Uterus (tissue), 4 donors: ENCODE measurements around the gene ATF2. TPM values are rescaled to one million over a fixed set of nuclear protein-coding genes. Genes with fewer than 3 reads are reported as not detected.
A peak's percentile ranks its signal among the peaks of the same experiment; 100 is the strongest.

ENCODE experiments used
- DNase-seq, 2 donors: peaks; one replicate each; pipeline ENCODE4 v3.0.0-alpha.2; 2019 to 2020
- H3K27ac ChIP-seq, 2 donors: fragments of 200-600 bp; sonication (generic); 1 replicate in 1 of 2; 2 replicates in 1 of 2; pipeline ENCODE4 v1.5.1; 2016 to 2018
- H3K27me3 ChIP-seq, 2 donors: fragments of 200-600 bp; sonication (generic); one replicate each; pipeline ENCODE4 v1.5.1; 2018 to 2019; ENCODE audit warnings: control low read depth in 1 of 2
- H3K36me3 ChIP-seq, 2 donors: fragments of 200-600 bp; sonication (generic); one replicate each; pipeline ENCODE4 v1.5.1; 2019; ENCODE audit warnings: control low read depth in 1 of 2
- H3K4me1 ChIP-seq, 2 donors: fragments of 200-600 bp; sonication (generic); one replicate each; pipeline ENCODE4 v1.5.1; 2018 to 2019; ENCODE audit warnings: control low read depth in 1 of 2
- H3K4me3 ChIP-seq, 2 donors: fragments of 200-600 bp; sonication (generic); 1 replicate in 1 of 2; 2 replicates in 1 of 2; pipeline ENCODE4 v1.5.1; 2018 to 2019; ENCODE audit warnings: mild to moderate bottlenecking in 1 of 2
- H3K9me3 ChIP-seq, 2 donors: fragments of 200-600 bp; sonication (generic); one replicate each; pipeline ENCODE4 v1.5.1; 2019; ENCODE audit warnings: control low read depth in 1 of 2
- POLR2A ChIP-seq, 2 donors: fragments of 450-650 bp; IDR thresholded peaks; one replicate each; pipeline ENCODE4 v1.6.1; 2016; ENCODE audit warnings: antibody characterized with exemption in 2 of 2, mild to moderate bottlenecking in 1 of 2, moderate library complexity in 1 of 2
- intact Hi-C: fragments of 100-400 bp; cut with DNase I; formaldehyde crosslinking; loops from one replicate; pipeline ENCODE4 v1.15.1; 2023; ENCODE audit warnings: low total_unique reads
- total RNA-seq, 4 donors: library from RNA; depleted of rRNA in 3 of 4; stranded (reverse); fragments of >200 nt in 3 of 4; gene quantifications; one replicate each; pipeline versions ENCODE4 v1.1.0 to v1.2.4, GENCODE V29; 2014 to 2023
- TF ChIP-seq, protein P1 (sequence below), 4 experiments: fragments of 200-600 bp in 2 of 4; fragments of 450-650 bp in 2 of 4; sonication (generic) in 2 of 4; IDR thresholded peaks; one replicate each; pipeline ENCODE4 v1.5.1; 2016 to 2019; ENCODE audit warnings: antibody characterized with exemption in 4 of 4, mild to moderate bottlenecking in 2 of 4, moderate library complexity in 1 of 4
- donor health status: DM: yes; HTN: yes; CAD: no.

Gene ATF2
- total RNA-seq, 4 donors from 2014 or later = 52.3 to 102 (median 79.2) TPM

DNA sequence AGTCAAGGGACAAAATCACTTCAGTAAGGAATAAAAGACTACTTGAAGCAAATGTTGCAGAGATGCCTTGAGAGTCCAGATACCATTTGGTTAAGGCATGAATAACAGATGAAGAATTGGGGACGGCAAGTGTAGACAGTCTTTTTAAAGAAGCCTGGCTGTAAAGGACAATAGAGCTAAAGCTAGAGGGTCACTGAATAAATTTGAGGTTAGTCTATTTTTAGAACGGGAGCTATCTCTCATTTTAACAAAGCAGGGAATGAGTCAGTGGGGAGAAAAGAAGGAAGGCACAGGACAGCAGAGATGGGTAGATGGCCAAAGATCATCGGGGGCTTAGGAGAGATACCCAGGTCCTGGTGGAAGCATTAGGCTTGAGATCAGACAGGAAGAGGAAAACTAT lies 132.2 kb downstream of the ATF2 start:
- Histone ChIP-seq H3K27me3 (no peaks in the 10 kb centered on the region), H3K4me1 (no peaks in the 10 kb centered on the region), H3K4me3 (no peak overlapping the region), H3K9me3 (no peaks in the 10 kb centered on the region), H3K27ac (no peak overlapping the region), H3K36me3 (no peaks in the 10 kb centered on the region)
- DNase-seq = no peak
- TF ChIP-seq POLR2A (IDR thresholded peaks at IDR 0.05) = no peak
- TF ChIP-seq, protein P1, sequence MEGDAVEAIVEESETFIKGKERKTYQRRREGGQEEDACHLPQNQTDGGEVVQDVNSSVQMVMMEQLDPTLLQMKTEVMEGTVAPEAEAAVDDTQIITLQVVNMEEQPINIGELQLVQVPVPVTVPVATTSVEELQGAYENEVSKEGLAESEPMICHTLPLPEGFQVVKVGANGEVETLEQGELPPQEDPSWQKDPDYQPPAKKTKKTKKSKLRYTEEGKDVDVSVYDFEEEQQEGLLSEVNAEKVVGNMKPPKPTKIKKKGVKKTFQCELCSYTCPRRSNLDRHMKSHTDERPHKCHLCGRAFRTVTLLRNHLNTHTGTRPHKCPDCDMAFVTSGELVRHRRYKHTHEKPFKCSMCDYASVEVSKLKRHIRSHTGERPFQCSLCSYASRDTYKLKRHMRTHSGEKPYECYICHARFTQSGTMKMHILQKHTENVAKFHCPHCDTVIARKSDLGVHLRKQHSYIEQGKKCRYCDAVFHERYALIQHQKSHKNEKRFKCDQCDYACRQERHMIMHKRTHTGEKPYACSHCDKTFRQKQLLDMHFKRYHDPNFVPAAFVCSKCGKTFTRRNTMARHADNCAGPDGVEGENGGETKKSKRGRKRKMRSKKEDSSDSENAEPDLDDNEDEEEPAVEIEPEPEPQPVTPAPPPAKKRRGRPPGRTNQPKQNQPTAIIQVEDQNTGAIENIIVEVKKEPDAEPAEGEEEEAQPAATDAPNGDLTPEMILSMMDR (IDR thresholded peaks at IDR 0.05) = no peak
- intact Hi-C loops = no loop called here

DNA sequence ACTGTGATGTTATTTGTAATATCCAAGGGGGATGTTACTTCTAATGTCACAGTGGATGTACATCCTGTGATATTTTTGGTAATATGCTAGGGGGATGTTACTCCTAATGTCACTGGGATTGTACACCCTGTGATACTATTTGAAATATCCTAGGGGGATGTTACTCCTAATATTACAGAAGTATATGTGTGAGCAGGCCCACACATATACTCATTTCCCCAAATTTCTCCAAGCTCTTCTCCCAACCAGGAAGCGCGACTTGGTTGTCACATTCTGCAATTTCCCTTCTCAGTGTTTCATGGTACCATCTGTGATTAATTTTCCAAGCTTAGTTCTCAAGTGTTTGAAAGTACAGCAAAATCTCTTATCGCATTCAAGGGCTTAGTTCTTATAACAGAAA lies 133.3 kb downstream of the ATF2 start:
- Histone ChIP-seq H3K27ac (no peak overlapping the region), H3K27me3 (no peaks in the 10 kb centered on the region), H3K9me3 (no peaks in the 10 kb centered on the region), H3K4me3 (no peak overlapping the region), H3K4me1 (no peaks in the 10 kb centered on the region), H3K36me3 (no peaks in the 10 kb centered on the region)
- intact Hi-C loops = no loop called here
- DNase-seq = no peak
- TF ChIP-seq POLR2A (IDR thresholded peaks at IDR 0.05) = no peak
- TF ChIP-seq, protein P1 (IDR thresholded peaks at IDR 0.05) = no peak

DNA sequence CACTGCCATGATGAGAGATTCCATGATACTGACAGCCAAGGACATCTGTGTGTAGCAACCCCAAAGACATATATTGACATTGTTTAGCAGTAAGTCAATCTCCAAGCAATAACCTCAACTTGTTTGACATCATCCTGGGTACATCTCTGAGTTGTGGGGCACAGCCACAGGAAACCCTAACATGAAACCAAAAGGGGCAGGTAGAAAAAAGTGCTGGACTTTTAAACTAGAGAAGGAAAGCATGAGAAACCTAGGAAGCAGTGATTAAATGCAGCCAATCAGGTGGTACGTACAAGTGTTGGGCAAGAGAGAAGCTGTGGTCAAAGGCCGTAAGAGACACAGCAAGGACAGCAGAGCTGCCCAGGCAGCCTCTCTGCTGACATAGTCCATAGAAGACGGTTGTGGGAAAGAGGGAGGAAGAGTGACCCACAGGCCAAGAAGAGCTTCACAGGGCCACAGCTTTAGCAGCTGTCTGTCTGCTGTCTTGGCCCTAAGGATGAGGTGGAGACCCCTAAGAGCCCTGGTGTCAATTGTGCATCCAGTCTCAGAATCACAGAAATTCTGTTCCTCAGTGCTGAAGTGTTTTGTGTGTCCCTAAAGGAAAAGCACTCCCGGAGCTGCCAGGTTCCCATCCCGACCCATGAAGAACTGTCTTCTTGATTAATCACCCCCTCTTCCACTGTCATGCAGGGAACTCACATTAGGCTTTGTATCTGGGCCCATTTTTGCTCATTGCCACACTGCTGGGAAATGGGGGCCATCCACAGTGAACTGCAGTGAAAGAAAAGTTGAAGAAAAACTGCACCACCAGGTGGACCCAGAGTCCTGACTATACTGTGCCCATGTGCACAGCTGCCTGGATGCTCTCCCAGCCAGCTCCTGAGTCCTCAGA lies 137.4 kb downstream of the ATF2 start:
- TF ChIP-seq, protein P1 (IDR thresholded peaks at IDR 0.05) = peak in 2 of 4 experiments; percentile 19 to 28
- TF ChIP-seq POLR2A (IDR thresholded peaks at IDR 0.05) = no peak
- H3K4me3 ChIP-seq = no peak overlapping the region
- intact Hi-C loops = no loop called here
- H3K9me3 ChIP-seq = no peaks in the 10 kb centered on the region
- no peaks in the 10 kb centered on the region for H3K27me3 ChIP-seq
- no peak overlapping the region for H3K27ac ChIP-seq
- H3K36me3 ChIP-seq = no peaks in the 10 kb centered on the region
- DNase-seq = peak in 1 of 2 donors; percentile 23
- no peaks in the 10 kb centered on the region for H3K4me1 ChIP-seq

DNA sequence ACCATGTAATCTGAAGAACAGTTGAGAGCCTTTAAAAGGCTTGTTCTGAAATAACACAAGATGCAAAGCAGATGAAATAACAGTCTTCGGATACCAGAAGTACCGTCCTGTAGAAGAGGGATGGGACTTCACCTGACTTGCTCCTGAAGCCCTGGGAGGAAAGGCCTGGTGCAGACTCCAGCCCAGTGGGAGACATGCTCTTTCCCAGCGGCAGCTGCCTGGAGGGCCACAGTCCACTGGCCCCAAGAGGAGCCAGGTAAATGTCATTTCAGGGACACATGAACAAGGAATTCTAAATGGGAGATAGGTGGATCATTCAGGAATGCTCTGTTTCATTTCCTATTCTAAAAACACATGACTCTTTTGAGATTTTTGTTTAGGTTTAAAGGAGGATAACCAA lies 140.2 kb downstream of the ATF2 start:
- no peak for DNase-seq
- Histone ChIP-seq H3K9me3 (no peaks in the 10 kb centered on the region), H3K27me3 (no peaks in the 10 kb centered on the region), H3K4me1 (no peaks in the 10 kb centered on the region), H3K36me3 (no peaks in the 10 kb centered on the region), H3K4me3 (no peak overlapping the region), H3K27ac (peak overlapping the region in 1 of 2 donors; percentile 18)
- intact Hi-C loops = no loop called here
- TF ChIP-seq POLR2A (IDR thresholded peaks at IDR 0.05) = no peak
- TF ChIP-seq, protein P1 (IDR thresholded peaks at IDR 0.05) = no peak

DNA sequence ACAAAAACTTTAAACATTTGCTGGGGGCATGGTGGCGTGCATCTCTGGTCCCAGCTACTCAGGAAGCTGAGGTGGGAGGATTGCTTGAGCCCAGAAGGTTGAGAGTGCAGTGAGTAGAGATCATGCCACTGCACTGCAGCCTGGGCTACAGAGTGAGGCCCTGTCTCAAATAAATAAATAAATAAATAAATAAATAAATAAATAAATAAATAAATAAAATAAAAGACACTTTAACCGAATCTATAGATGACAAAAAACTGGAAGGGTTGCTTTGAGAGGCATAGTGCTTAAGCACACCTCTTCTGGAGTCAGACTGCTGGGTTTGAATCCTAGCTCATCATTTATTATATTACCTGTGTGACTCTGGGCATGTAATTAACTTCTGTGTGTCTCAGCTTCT lies 141.6 kb downstream of the ATF2 start:
- TF ChIP-seq, protein P1 (IDR thresholded peaks at IDR 0.05) = no peak
- TF ChIP-seq POLR2A (IDR thresholded peaks at IDR 0.05) = no peak
- intact Hi-C loops = no loop called here
- Histone ChIP-seq H3K4me3 (no peak overlapping the region), H3K9me3 (no peaks in the 10 kb centered on the region), H3K27me3 (no peaks in the 10 kb centered on the region), H3K4me1 (no peaks in the 10 kb centered on the region), H3K36me3 (no peaks in the 10 kb centered on the region), H3K27ac (no peak overlapping the region)
- DNase-seq = no peak
